ENCODE measurements around the gene TLNRD1. TPM values are rescaled to one million over a fixed set of nuclear protein-coding genes. Genes with fewer than 3 reads are reported as not detected.

TLNRD1 gene
- total and polyA plus RNA-seq, 12 donors: 4.3 to 19.4 (median 6.3) TPM

DNA sequence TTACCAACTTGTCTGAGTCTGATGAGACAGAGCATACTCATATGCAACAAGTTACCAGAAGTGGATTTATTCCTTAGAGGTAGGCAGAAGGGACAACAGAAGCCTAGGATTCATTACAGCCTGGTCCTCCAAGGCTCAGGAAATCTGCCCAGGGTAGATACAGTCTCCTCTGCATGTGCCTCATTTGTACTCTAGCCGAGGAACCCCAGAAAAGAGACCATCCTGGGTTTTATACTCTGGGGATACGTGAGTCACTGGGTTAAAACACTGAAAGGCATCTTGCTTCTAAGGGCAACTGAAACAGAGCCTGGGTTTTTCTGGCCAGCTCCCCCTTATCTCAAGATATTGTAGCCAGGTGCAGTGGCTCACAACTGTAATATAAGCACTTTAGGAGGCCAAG lies 45.6 kb downstream of the TLNRD1 start:
- DNase-seq (no peak), ATAC-seq (no peak)
- Histone ChIP-seq H3K36me3 (no peaks in the 10 kb centered on the region), H3K4me3 (no peak overlapping the region), H3K4me1 (no peaks in the 10 kb centered on the region), H3K9me3 (peaks cover 0 to 11% (median 0%) of the 10 kb centered on the region in 11 donors), H3K27ac (no peak overlapping the region), H3K27me3 (no peaks in the 10 kb centered on the region)
- TF ChIP-seq CTCF (IDR thresholded peaks at IDR 0.05): no peak
- 91 to 97% methylated on average over 2 of the region's 2 CpGs for WGBS, 2 donors
- intact Hi-C loops (cut with DNase I): no loop called here

DNA sequence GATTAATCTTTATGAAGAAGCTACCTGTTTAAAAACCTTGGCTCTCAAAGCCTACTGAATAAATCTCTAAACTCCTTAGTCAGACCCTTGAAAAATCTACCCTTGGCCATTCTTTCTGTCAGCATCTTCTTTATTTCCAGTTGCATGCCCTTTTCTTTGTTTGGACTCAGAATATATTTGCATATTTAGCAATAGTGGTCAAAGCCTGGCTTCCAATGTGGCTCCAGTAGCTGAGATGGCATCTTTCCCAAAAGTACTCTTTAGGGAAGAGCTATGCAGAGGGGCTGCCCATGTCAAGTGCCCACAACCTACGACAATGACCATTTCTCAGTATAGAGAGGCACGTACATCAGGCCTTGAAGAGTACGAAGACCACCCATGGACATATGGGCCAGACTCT lies 47.2 kb downstream of the TLNRD1 start:
- DNase-seq: no peak
- H3K36me3 ChIP-seq: no peaks in the 10 kb centered on the region

DNA sequence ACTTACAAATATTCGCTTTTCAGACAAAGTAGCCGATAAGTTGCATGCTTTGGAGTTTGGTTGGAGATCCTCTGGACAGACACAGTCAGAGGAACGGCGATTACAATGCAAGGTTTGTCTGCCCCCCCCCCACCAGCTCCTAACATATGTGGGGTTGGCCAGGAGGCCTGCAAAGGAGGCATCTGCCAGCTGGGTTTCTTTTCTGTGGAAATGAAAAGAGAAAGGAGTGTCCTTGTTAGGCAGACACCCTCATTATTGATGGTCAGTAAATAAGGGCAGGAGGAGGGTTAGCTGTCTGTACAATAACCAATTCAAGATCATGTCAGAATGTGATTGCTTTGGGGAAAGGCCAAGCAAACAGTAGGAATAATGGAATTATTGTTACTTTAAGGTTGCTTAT lies 49.1 kb downstream of the TLNRD1 start:
- no peak for TF ChIP-seq CTCF (IDR thresholded peaks at IDR 0.05)
- intact Hi-C loops (cut with DNase I): no loop called here
- Histone ChIP-seq H3K4me3 (no peak overlapping the region), H3K36me3 (no peaks in the 10 kb centered on the region), H3K9me3 (peaks cover 0 to 11% (median 0%) of the 10 kb centered on the region in 11 donors), H3K4me1 (peaks cover 0 to 8% (median 0%) of the 10 kb centered on the region in 9 donors), H3K27ac (no peak overlapping the region), H3K27me3 (no peaks in the 10 kb centered on the region)
- 63 to 80% methylated on average over 4 of the region's 4 CpGs for WGBS, 2 donors
- no peak for DNase-seq
- no peak for ATAC-seq

More for the DNA sequence above, 47.2 kb downstream of the TLNRD1 start:
- H3K4me1 ChIP-seq: peaks cover 0 to 8% (median 0%) of the 10 kb centered on the region in 9 donors
- no peak overlapping the region for H3K27ac ChIP-seq
- ATAC-seq: no peak
- intact Hi-C loops (cut with DNase I): no loop called here
- H3K27me3 ChIP-seq: no peaks in the 10 kb centered on the region
- 97 to 99% methylated on average over 3 of the region's 3 CpGs for WGBS, 2 donors
- TF ChIP-seq CTCF (IDR thresholded peaks at IDR 0.05): no peak
- H3K9me3 ChIP-seq: peaks cover 0 to 11% (median 0%) of the 10 kb centered on the region in 11 donors
- H3K4me3 ChIP-seq: no peak overlapping the region

DNA sequence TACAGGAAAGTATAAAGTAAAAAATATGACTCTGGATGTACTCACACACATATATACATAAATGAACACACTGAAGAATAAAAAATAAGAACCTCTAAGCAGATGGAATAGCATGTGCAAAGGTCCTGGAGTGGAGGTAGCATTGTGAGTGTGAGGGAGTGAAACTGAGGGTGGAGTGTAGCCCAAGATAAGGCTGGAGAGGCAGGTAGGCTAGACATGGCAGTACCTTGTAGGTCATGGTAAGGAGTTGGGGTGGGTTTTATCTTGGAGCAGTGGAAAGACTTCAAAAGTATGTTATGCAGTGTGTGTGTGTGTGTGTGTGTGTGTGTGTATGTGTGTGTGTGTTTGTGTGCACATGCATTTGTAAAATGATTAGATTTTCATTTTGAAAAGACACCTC lies 49.5 kb downstream of the TLNRD1 start:
- H3K27me3 ChIP-seq: no peaks in the 10 kb centered on the region

More for the DNA sequence above, 49.5 kb downstream of the TLNRD1 start:
- Histone ChIP-seq H3K4me3 (no peak overlapping the region), H3K4me1 (peaks cover 0 to 8% (median 0%) of the 10 kb centered on the region in 9 donors), H3K36me3 (no peaks in the 10 kb centered on the region), H3K9me3 (peaks cover 0 to 11% (median 0%) of the 10 kb centered on the region in 11 donors), H3K27ac (no peak overlapping the region)
- ATAC-seq: no peak
- TF ChIP-seq CTCF (IDR thresholded peaks at IDR 0.05): no peak
- intact Hi-C loops (cut with DNase I): no loop called here
- DNase-seq: no peak
